Left kidney (tissue), 2 donors: Measurements from ENCODE around the gene LMBRD1. TPM values are rescaled to one million over a fixed set of nuclear protein-coding genes. Genes with fewer than 3 reads are reported as not detected.
"Not testable (repeated sequence)": the region's sequence is repeated elsewhere in the genome, so short reads cannot be mapped to it uniquely, and the experiment has no call there.

ENCODE experiments used
- DNase-seq: peaks from one replicate; pipeline ENCODE4 v3.0.0-alpha.2; 2013
- polyA plus RNA-seq: library from polyadenylated mRNA; unstranded; fragments of 120-200 nt; gene quantifications from one replicate; pipeline ENCODE4 v1.2.1, GENCODE V29; 2013; ENCODE audit not compliant: insufficient read length

Gene LMBRD1
- polyA plus RNA-seq, 1 donor, result 146 TPM

GRCh38 chr6:69756366-69756765 is 40.4 kb downstream of the LMBRD1 start:
- no peak for DNase-seq

- no peak for DNase-seq
Observed at GRCh38 chr6:69735027-69735426, 61.8 kb downstream of the LMBRD1 start.

- no peak for DNase-seq
Observed at GRCh38 chr6:69732640-69733039, 64.2 kb downstream of the LMBRD1 start.

DNA sequence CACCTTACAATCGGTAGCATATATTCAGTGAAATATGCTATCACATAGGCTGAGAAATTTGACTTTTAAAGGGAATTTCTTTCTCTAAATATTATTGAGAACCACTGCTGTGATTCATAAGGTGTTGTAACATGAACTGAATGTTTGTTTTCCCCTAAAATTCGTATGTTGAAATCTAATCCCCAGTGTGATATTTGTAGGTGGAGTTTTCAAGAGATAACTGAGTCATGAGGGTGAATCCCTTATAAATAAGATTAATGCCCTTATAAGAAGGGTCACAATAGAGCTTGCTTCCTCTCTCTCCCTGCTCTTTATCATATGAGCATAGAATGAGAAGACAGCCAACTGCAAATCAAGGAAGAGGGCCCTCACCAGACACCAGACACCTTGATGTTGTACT is 64.8 kb downstream of the LMBRD1 start:
- DNase-seq, result no peak

- no peak for DNase-seq
Observed at GRCh38 chr6:69729870-69730449, 66.8 kb downstream of the LMBRD1 start.

DNA sequence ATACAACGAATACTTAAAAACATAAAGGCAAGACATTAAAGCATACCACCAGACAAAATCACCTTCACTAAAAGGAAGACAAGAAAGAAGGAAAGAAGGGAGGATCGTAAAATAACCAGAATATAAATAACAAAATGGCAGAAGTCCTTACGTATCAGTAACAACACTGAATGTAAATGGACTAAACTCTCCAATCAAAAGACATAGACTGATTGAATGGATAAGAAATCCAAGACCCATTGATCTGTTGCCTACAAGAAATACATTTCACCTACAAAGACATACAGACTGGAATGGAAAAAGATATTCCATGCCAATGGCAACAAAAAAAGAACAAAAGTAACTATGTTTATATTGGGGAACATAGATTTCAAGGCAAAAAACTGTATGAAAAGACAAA is 74.1 kb downstream of the LMBRD1 start:
- DNase-seq, result no peak

GRCh38 chr6:69719602-69720193 is 77.1 kb downstream of the LMBRD1 start:
- DNase-seq, result no peak

- DNase-seq, result no peak
Observed at GRCh38 chr6:69706724-69707123, 90.1 kb downstream of the LMBRD1 start.

- no peak for DNase-seq
Observed at GRCh38 chr6:69705954-69706353, 90.9 kb downstream of the LMBRD1 start.

DNA sequence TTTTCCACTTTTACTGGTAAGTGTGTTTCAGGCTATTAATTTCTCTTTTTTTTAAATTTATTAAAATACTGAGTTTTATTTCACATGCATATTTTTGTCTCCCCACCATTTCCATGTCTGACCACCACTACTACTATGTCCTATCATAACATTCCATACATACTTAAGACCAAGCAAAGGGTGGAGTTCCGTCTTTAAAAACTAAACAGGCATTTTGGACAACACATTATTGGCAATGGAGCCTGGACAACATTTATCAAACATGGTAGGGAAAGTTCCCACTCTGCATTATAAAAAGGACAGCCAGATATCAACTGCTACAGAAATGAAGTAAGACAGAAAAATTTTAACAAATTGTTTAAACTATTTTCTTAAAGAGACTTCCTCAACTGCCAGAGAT is 91.9 kb downstream of the LMBRD1 start:
- no peak for DNase-seq

- DNase-seq, result no peak
Observed at GRCh38 chr6:69699655-69700054, 97.2 kb downstream of the LMBRD1 start.

- no peak for DNase-seq
Observed at GRCh38 chr6:69696273-69696672, 100.5 kb downstream of the LMBRD1 start.

GRCh38 chr6:69693762-69694161 is 103.0 kb downstream of the LMBRD1 start:
- no peak for DNase-seq

DNA sequence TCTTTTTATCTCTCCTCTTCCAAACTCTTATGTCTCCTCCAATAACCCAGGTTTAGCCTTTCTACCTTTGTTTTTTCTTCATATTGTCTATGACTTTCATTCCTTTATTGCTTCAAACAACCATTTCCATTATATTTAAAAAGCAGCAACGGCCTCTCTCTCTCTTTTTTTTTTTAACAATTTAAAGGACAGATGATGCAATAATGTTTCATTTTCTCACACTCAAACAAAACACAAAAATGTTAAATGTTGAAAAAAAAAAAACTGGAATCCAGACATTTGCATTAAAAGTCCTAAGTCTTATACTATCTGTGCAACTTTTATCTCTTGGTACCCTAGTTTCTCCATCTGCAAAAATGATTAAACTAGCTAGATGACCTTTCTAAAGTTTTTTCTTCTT is 105.8 kb downstream of the LMBRD1 start:
- DNase-seq, result no peak

- DNase-seq, result no peak
Observed at GRCh38 chr6:69680302-69680701, 116.5 kb downstream of the LMBRD1 start.

DNA sequence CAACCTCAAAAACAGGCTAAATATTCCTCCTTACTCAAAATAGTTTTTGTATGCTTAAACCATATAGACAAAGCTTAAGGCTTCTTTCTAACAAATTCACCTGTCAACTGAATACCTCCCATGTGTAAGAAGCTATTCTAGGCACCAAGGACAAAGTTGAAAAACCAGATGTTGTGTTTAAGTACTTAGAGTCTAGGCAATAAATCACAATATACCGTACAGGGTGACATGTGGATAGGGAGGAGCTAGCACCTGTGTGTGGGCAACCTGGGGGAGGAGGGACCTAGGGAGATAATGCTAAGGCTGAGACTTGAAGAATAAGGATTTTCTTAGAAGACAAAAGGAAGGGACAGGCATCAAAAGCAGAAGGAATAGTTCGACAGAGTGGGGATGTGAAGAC is 123.5 kb downstream of the LMBRD1 start:
- no peak for DNase-seq

DNA sequence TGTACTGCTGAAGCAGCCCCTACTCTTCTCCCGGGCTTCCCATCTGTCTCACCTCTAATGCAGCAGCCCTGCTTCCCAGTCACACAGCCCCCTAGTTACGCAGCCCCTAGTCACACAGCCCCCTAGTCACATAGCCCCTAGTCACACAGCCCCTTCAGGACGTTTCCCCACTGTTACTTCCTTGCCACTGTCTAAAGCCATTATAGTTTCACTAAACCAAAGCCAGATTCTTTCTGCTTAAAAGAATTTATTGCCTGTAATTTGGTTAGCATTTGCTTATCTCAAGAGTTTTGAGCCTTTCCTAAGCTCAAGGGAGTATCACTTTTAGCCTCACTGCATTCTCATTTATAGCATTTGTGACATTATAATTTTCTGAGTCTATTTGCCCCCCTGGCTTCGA is 127.9 kb downstream of the LMBRD1 start:
- no peak for DNase-seq

DNA sequence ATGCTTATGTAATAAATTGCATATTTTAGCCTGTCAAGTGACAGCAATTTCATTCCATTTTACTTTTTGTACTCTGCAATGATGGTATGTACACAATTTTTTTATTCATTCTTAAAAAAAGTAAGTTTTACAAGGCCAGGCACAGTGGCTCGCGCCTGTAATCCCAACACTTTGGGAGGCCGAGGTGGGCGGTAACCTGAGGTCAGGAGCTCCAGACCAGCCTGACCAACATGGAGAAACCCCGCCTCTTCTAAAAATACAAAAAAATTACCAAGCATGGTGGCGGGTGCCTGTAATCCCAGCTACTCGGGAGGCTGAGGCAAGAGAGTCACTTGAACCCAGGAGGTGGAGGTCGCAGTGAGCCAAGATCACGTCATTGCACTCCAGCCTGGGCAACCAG is 130.0 kb downstream of the LMBRD1 start:
- DNase-seq, result not testable (repeated sequence)

GRCh38 chr6:69665437-69665836 is 131.4 kb downstream of the LMBRD1 start:
- no peak for DNase-seq

DNA sequence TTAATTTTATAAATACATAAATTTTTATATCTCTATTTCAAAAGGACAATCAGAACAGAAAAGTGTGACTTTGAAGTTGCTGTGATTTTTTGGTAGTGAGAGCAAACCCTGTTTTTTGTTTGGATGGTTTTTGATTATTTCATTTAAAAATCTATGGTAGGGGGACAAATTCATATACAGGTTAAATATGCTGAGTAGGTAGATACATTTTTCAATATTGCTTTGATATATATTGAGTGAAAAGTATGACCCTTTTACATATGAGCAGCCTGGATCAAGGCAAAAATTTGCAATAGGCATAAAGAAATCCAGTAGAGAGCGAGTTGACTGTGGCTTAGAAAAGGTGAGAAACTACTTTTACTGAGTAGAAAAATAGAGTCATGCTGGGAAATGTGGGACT is 132.3 kb downstream of the LMBRD1 start:
- DNase-seq, result no peak

DNA sequence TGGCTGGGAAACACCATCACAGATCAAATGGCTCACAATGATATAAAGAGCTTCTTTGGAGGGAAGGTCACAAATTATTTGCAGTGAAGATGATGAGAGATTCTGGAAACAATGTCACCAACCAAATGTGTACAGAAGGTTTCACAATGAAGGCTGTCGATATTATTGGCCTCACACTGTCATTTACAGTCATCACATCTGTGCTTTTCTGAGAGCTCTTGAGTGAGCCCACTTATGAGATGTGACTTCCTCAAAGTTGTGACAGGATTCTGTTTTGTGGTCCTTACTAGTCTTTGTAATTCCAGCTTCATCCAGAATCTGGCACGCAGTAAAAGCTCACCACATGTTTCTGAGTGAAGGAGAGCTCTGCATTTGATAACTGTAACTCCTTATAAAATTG is 133.6 kb downstream of the LMBRD1 start:
- DNase-seq, result no peak

DNA sequence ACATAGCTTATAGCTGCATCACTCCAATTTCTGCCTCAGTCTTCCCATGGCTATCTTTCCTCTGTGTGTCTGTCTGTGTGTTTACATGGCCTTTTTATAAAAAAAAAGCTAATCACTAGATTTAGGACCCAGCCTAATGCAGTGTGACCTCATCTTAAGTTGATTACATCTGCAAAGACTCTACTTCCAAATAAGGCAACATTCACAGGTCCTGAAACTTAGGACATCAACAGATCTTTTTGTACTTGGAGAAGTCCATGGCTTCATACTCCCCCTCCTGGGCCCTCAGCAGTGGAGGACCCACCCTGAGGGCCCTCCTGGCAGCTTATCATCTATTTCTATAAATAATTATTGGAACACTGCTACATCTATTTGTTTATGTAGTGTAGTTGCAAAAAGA is 146.1 kb downstream of the LMBRD1 start:
- no peak for DNase-seq

GRCh38 chr6:69647726-69648125 is 149.1 kb downstream of the LMBRD1 start:
- no peak for DNase-seq

GRCh38 chr6:69643688-69644087 is 153.1 kb downstream of the LMBRD1 start:
- DNase-seq, result no peak

DNA sequence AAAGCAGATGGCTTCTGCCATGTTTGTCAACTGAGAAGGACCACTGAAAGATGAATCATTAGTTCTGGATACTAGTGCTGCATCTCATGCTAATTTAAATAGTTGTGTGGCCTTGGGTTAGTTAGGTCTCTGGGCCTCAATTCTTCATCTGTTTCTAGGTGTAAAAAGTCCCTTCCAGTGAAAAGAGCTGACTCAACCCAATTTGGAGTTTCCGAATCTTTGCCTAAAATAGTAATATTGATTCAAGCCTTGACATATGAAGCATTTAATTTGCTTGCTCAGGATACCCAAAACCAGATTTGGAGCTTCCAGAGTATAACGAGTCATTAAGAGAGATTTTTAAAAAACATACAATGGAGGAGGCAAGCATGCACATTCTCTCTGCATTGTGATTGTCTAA is 163.9 kb downstream of the LMBRD1 start:
- DNase-seq, result no peak
